ENCODE data around the gene TANGO6. TPM values are rescaled to one million over a fixed set of nuclear protein-coding genes. Genes with fewer than 3 reads are reported as not detected.

Gene TANGO6
- total RNA-seq, 2 experiments from 2014 or later, result 22.7 to 22.8 TPM

GRCh38 chr16:69100071-69100691 lies 256.9 kb downstream of the TANGO6 start:
- intact Hi-C loops (cut with micrococcal nuclease; ENCODE audit: unreplicated experiment), result no loop called here

GRCh38 chr16:69105501-69106361 lies 262.4 kb downstream of the TANGO6 start, which contains the start of gene HAS3:
Gene HAS3, plus strand, starts transcription at chr16:69105653. Its CDS starts 3,743 bp downstream, at chr16:69109396.
- H3K79me2 ChIP-seq (ENCODE audit: insufficient read depth, low read depth, low read length), result no peaks in the 10 kb centered on the region
- ChIA-PET CTCF (ENCODE audit: unreplicated experiment) (no interaction called here), POLR2A (no interaction called here)
- no peaks in the 10 kb centered on the region for H3K36me3 ChIP-seq (ENCODE audit: insufficient read depth, low read length)
- H3K9me2 ChIP-seq (ENCODE audit: insufficient read depth, low read length), result no peaks in the 10 kb centered on the region
- no peak within 1 kb of the TSS; the same call in 1 of the 2 replicates for H3K4me2 ChIP-seq (ENCODE audit: low read length)
- no peak within 1 kb of the TSS for H3K4me3 ChIP-seq (ENCODE audit: low read depth, low read length, poor library complexity, severe bottlenecking)
- H2AFZ ChIP-seq (ENCODE audit: low read length), result no peak within 1 kb of the TSS
- no peaks in the 10 kb centered on the region for H4K20me1 ChIP-seq (ENCODE audit: insufficient read depth, low read length)
- BruUV-seq (replicated peaks), result no TSS peak
- H3K27ac ChIP-seq (ENCODE audit: low read depth, low read length, poor library complexity, severe bottlenecking), result no peak within 1 kb of the TSS
- DNase-seq (ENCODE audit: low spot score), result peak; percentile 12
- intact Hi-C loops (cut with micrococcal nuclease; ENCODE audit: unreplicated experiment), result no loop called here
- no peaks in the 10 kb centered on the region for H3K4me1 ChIP-seq (ENCODE audit: insufficient read depth, low read length, poor library complexity, severe bottlenecking)
- no peak for TF ChIP-seq EZH2phosphoT487 (IDR thresholded peaks at IDR 0.05; ENCODE audit: borderline replicate concordance, low read depth, low read length)
- no peak; the same call in 1 of the 2 replicates for TF ChIP-seq CTCF (conservative IDR thresholded peaks at IDR 0.05; ENCODE audit: low read length)
- H3K9me3 ChIP-seq (ENCODE audit: low read length), result no peaks in the 10 kb centered on the region

More at GRCh38 chr16:69100071-69100691, 256.9 kb downstream of the TANGO6 start:
- H3K9me2 ChIP-seq (ENCODE audit: insufficient read depth, low read length), result no peaks in the 10 kb centered on the region
- no peak overlapping the region for H3K4me3 ChIP-seq (ENCODE audit: low read depth, low read length, poor library complexity, severe bottlenecking)
- ChIA-PET CTCF (ENCODE audit: unreplicated experiment) (no interaction called here), POLR2A (interaction anchor here (0.6 to 0.7 kb wide), 2 partner anchors 321 to 1134 kb away, joined by 3 to 4 read pairs; no protein-coding TSS in a partner anchor)
- H3K4me2 ChIP-seq (ENCODE audit: low read length), result no peak overlapping the region
- no peaks in the 10 kb centered on the region for H4K20me1 ChIP-seq (ENCODE audit: insufficient read depth, low read length)
- no peaks in the 10 kb centered on the region for H3K36me3 ChIP-seq (ENCODE audit: insufficient read depth, low read length)
- TF ChIP-seq EZH2phosphoT487 (IDR thresholded peaks at IDR 0.05; ENCODE audit: borderline replicate concordance, low read depth, low read length) (no peak), CTCF (conservative IDR thresholded peaks at IDR 0.05; ENCODE audit: low read length) (no peak)
- no peaks in the 10 kb centered on the region for H3K79me2 ChIP-seq (ENCODE audit: insufficient read depth, low read depth, low read length)
- H2AFZ ChIP-seq (ENCODE audit: low read length), result no peak overlapping the region
- no TSS peak for BruUV-seq (replicated peaks)
- DNase-seq (ENCODE audit: low spot score), result no peak
- no peaks in the 10 kb centered on the region for H3K4me1 ChIP-seq (ENCODE audit: insufficient read depth, low read length, poor library complexity, severe bottlenecking)
- no peaks in the 10 kb centered on the region for H3K9me3 ChIP-seq (ENCODE audit: low read length)
- H3K27ac ChIP-seq (ENCODE audit: low read depth, low read length, poor library complexity, severe bottlenecking), result no peak overlapping the region
